Measurements from ENCODE around the gene SREK1.

SREK1 gene

GRCh38 chr5:66118304-66118703 is 25.8 kb upstream of the SREK1 start:
- Histone ChIP-seq H3K36me3 (ENCODE audit: control insufficient read depth, low read length) (no peaks in the 10 kb centered on the region), H4K20me1 (ENCODE audit: control insufficient read depth, insufficient read depth, low read depth, low read length) (no peaks in the 10 kb centered on the region), H3K79me2 (ENCODE audit: control insufficient read depth, low read length) (no peaks in the 10 kb centered on the region), H3K4me3 (ENCODE audit: low read length) (no peak overlapping the region), H3K4me1 (ENCODE audit: control insufficient read depth, low read length) (no peaks in the 10 kb centered on the region), H3K27ac (ENCODE audit: low read depth, low read length) (no peak overlapping the region), H3K9me2 (replicated peaks; ENCODE audit: control insufficient read depth, low read length) (no peaks in the 10 kb centered on the region), H3K4me2 (ENCODE audit: low read length) (no peak overlapping the region), H3F3A (ENCODE audit: control insufficient read depth, insufficient read depth) (no peaks in the 10 kb centered on the region), H3K27me3 (ENCODE audit: control insufficient read depth, low read length) (no peaks in the 10 kb centered on the region), H3K9me3 (ENCODE audit: control insufficient read depth, insufficient read depth, low read length) (no peaks in the 10 kb centered on the region)
- TF ChIP-seq EZH2phosphoT487 (IDR thresholded peaks at IDR 0.05; ENCODE audit: borderline replicate concordance, low read length): no peak
- no peak for TF ChIP-seq CTCF (IDR thresholded peaks at IDR 0.05; ENCODE audit: low read depth, low read length, poor library complexity, severe bottlenecking)

- no peak overlapping the region for H3K27ac ChIP-seq (ENCODE audit: low read depth, low read length)
- H3K27me3 ChIP-seq (ENCODE audit: control insufficient read depth, low read length): no peaks in the 10 kb centered on the region
- no peaks in the 10 kb centered on the region for H3K9me2 ChIP-seq (replicated peaks; ENCODE audit: control insufficient read depth, low read length)
- H3K4me1 ChIP-seq (ENCODE audit: control insufficient read depth, low read length): no peaks in the 10 kb centered on the region
- no peaks in the 10 kb centered on the region for H3F3A ChIP-seq (ENCODE audit: control insufficient read depth, insufficient read depth)
- no peak overlapping the region for H3K4me2 ChIP-seq (ENCODE audit: low read length)
- H3K9me3 ChIP-seq (ENCODE audit: control insufficient read depth, insufficient read depth, low read length): no peaks in the 10 kb centered on the region
- H4K20me1 ChIP-seq (ENCODE audit: control insufficient read depth, insufficient read depth, low read depth, low read length): no peaks in the 10 kb centered on the region
- no peak overlapping the region for H3K4me3 ChIP-seq (ENCODE audit: low read length)
- TF ChIP-seq CTCF (IDR thresholded peaks at IDR 0.05; ENCODE audit: low read depth, low read length, poor library complexity, severe bottlenecking): no peak
- no peak for TF ChIP-seq EZH2phosphoT487 (IDR thresholded peaks at IDR 0.05; ENCODE audit: borderline replicate concordance, low read length)
- H3K79me2 ChIP-seq (ENCODE audit: control insufficient read depth, low read length): no peaks in the 10 kb centered on the region
- no peaks in the 10 kb centered on the region for H3K36me3 ChIP-seq (ENCODE audit: control insufficient read depth, low read length)
These were observed 21.6 kb upstream of the SREK1 start for GRCh38 chr5:66122379-66123034.

GRCh38 chr5:66129144-66129543 is 15.0 kb upstream of the SREK1 start:
- no peaks in the 10 kb centered on the region for H3K27me3 ChIP-seq (ENCODE audit: control insufficient read depth, low read length)
- no peak overlapping the region for H3K4me2 ChIP-seq (ENCODE audit: low read length)
- H3K4me3 ChIP-seq (ENCODE audit: low read length): no peak overlapping the region
- H4K20me1 ChIP-seq (ENCODE audit: control insufficient read depth, insufficient read depth, low read depth, low read length): no peaks in the 10 kb centered on the region
- TF ChIP-seq EZH2phosphoT487 (IDR thresholded peaks at IDR 0.05; ENCODE audit: borderline replicate concordance, low read length) (no peak), CTCF (IDR thresholded peaks at IDR 0.05; ENCODE audit: low read depth, low read length, poor library complexity, severe bottlenecking) (no peak)
- H3F3A ChIP-seq (ENCODE audit: control insufficient read depth, insufficient read depth): no peaks in the 10 kb centered on the region
- no peaks in the 10 kb centered on the region for H3K79me2 ChIP-seq (ENCODE audit: control insufficient read depth, low read length)
- no peak overlapping the region for H3K27ac ChIP-seq (ENCODE audit: low read depth, low read length)
- H3K9me2 ChIP-seq (replicated peaks; ENCODE audit: control insufficient read depth, low read length): no peaks in the 10 kb centered on the region
- no peaks in the 10 kb centered on the region for H3K9me3 ChIP-seq (ENCODE audit: control insufficient read depth, insufficient read depth, low read length)
- no peaks in the 10 kb centered on the region for H3K4me1 ChIP-seq (ENCODE audit: control insufficient read depth, low read length)
- no peaks in the 10 kb centered on the region for H3K36me3 ChIP-seq (ENCODE audit: control insufficient read depth, low read length)
